Vagina (tissue), 2 donors: ENCODE data around the gene SHOC1.

Experiments used
- POLR2A ChIP-seq, 2 donors: fragments of 450-650 bp; IDR thresholded peaks; one replicate each; pipeline ENCODE4 v1.6.1; 2017; ENCODE audit warnings: antibody characterized with exemption in 2 of 2, mild to moderate bottlenecking in 2 of 2, moderate library complexity in 2 of 2
- POLR2AphosphoS5 ChIP-seq, 2 donors: sonication (generic); formaldehyde crosslinking; IDR thresholded peaks; one replicate each; pipeline ENCODE4 v1.9.0; 2017; ENCODE audit warnings: antibody characterized with exemption in 2 of 2, mild to moderate bottlenecking in 2 of 2, low read depth in 1 of 2; ENCODE audit not compliant: insufficient read depth in 1 of 2
- TF ChIP-seq, protein P1 (sequence below), 3 experiments: fragments of 450-650 bp in 2 of 3; fragments of 200-600 bp in 1 of 3; sonication (generic) in 1 of 3; IDR thresholded peaks; one replicate each; pipeline ENCODE4 v1.5.1; 2017 to 2019; ENCODE audit warnings: antibody characterized with exemption in 3 of 3, mild to moderate bottlenecking in 2 of 3, moderate library complexity in 2 of 3

DNA sequence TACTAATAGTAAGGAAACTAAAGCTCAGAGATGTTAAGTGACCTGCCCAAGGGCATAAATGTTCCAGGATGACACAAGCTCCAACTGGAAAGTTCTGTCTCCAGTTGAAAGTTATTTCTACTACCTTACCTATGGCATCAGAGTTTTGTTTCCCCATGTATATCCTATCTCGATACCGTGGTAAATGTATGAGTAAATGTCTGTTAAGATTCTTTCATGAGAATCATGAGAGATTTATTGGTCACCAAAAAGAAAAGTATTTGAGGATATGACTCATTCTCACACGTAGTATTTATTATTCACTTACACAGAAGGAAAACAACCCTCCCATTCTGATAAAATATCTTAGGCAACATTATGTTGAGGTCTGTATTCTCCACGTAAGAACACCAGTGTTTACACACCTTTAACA is 11.1 kb upstream of the SHOC1 start:
- TF ChIP-seq, protein P1, sequence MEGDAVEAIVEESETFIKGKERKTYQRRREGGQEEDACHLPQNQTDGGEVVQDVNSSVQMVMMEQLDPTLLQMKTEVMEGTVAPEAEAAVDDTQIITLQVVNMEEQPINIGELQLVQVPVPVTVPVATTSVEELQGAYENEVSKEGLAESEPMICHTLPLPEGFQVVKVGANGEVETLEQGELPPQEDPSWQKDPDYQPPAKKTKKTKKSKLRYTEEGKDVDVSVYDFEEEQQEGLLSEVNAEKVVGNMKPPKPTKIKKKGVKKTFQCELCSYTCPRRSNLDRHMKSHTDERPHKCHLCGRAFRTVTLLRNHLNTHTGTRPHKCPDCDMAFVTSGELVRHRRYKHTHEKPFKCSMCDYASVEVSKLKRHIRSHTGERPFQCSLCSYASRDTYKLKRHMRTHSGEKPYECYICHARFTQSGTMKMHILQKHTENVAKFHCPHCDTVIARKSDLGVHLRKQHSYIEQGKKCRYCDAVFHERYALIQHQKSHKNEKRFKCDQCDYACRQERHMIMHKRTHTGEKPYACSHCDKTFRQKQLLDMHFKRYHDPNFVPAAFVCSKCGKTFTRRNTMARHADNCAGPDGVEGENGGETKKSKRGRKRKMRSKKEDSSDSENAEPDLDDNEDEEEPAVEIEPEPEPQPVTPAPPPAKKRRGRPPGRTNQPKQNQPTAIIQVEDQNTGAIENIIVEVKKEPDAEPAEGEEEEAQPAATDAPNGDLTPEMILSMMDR (IDR thresholded peaks at IDR 0.05), result no peak
- no peak for TF ChIP-seq POLR2A (IDR thresholded peaks at IDR 0.05)
- TF ChIP-seq POLR2AphosphoS5 (IDR thresholded peaks at IDR 0.05; ENCODE audit: insufficient read depth in 1 of 2, low read depth in 1 of 2), result peak in 1 of 2 donors; percentile 66
